SKM-1 treated with dmso at 0.1 percent for 144 hours (cell line): ENCODE results near the gene CPN1.
"Not testable (repeated sequence)": the region's sequence is repeated elsewhere in the genome, so short reads cannot be mapped to it uniquely, and the experiment has no call there.

Experiments used
- DNase-seq: peaks from one replicate; lab custom pipeline; 2025; ENCODE audit not compliant: unreplicated experiment; lab: John Stamatoyannopoulos, UW

CPN1 gene

GRCh38 chr10:100025576-100025975, 56.1 kb downstream of the CPN1 start:
- DNase-seq, result no peak

- no peak for DNase-seq
Measured at GRCh38 chr10:100024748-100025147, 56.9 kb downstream of the CPN1 start.

GRCh38 chr10:100022403-100022802, 59.3 kb downstream of the CPN1 start:
- no peak for DNase-seq

GRCh38 chr10:100021322-100021721, 60.3 kb downstream of the CPN1 start:
- DNase-seq, result no peak

- no peak for DNase-seq
Measured at GRCh38 chr10:100020886-100021253, 60.8 kb downstream of the CPN1 start.

GRCh38 chr10:100020142-100020885, 61.4 kb downstream of the CPN1 start:
- no peak for DNase-seq

GRCh38 chr10:100019787-100020141, 61.9 kb downstream of the CPN1 start:
- DNase-seq, result no peak

- no peak for DNase-seq
Measured at GRCh38 chr10:100014071-100014762, 67.5 kb downstream of the CPN1 start.

GRCh38 chr10:100013621-100014020, 68.0 kb downstream of the CPN1 start:
- no peak for DNase-seq

- DNase-seq, result not testable (repeated sequence)
Measured at GRCh38 chr10:100011906-100012305, 69.8 kb downstream of the CPN1 start.

GRCh38 chr10:100009793-100010676, 71.6 kb downstream of the CPN1 start, which contains the start of gene DNMBP:
Gene DNMBP (minus strand): TSS chr10:100009947. CDS start chr10:99972124, 37,823 bp downstream.
- DNase-seq, result peak; percentile 77

- DNase-seq, result peak; percentile 60
Measured at GRCh38 chr10:100009283-100009792, 72.3 kb downstream of the CPN1 start.

GRCh38 chr10:100008708-100009282, 72.9 kb downstream of the CPN1 start:
- no peak for DNase-seq

GRCh38 chr10:100008142-100008522, 73.5 kb downstream of the CPN1 start:
- DNase-seq, result no peak

- DNase-seq, result no peak
Measured at GRCh38 chr10:100007231-100008141, 74.2 kb downstream of the CPN1 start.

- peak; percentile 28 for DNase-seq
Measured at GRCh38 chr10:100006243-100006886, 75.3 kb downstream of the CPN1 start.

GRCh38 chr10:100004805-100005510, 76.7 kb downstream of the CPN1 start:
- DNase-seq, result no peak

GRCh38 chr10:100000109-100000644, 81.5 kb downstream of the CPN1 start:
- no peak for DNase-seq
